GM04504 (cell line): Measurements from ENCODE around the gene MAN2B2.

ENCODE experiments used
- DNase-seq: peaks from one replicate; pipeline ENCODE4 v3.0.0-alpha.2; 2012; ENCODE audit warnings: low read depth

The MAN2B2 gene

DNA sequence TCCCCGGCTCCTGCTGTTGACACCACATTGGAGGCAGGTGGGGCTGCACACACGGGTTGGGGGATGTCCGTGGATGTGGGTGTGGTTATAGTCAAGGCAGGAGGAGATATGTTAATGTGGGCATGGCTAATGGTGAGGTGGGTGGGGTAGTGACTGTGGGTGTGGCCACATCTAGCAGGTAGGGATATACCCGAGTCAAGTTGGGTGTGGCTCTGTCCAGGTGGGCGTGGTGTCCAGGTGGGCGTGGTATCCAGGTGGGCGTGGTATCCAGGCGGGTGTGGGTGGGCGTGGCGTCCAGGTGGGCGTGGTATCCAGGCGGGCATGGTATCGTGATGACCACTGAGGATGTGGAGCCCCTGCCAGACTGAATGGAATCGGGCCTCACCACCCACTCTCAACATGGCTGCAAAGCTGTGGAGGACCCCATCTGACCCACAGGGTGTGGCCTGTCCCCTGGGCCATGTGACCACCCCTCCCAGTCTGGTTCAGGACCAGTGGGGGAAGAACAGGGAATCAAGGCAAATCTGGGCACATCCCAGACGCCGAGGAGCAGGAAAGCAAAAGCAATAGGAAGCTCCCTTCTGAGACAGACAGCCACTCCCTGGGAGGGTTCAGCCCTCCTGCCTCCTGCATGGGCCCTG lies 21.0 kb downstream of the MAN2B2 start:
- DNase-seq, result no peak

- no peak for DNase-seq
Measured at GRCh38 chr4:6596948-6597347, 22.0 kb downstream of the MAN2B2 start.

GRCh38 chr4:6598127-6598526 lies 23.1 kb downstream of the MAN2B2 start:
- DNase-seq, result no peak

DNA sequence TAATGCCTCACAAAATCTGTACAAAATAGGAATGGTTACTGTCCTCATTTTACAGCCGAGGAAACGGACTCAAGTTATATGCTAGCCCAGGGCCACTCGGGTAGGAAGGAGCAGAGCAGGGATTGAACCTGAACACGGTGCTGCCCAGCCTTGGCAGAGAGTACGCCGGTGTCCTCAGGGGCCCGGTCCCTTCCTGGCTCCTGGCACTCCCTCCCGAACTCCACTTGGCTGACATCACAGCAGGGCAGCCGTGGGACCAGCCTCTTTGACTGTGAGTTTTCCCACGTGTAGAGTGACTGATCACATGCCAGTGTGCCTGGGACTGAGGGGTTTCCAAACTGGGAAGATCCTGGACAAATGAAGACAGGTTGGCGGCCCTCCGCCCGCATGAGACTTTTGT lies 23.7 kb downstream of the MAN2B2 start:
- no peak for DNase-seq

- DNase-seq, result no peak
Measured at GRCh38 chr4:6601661-6602250, 26.8 kb downstream of the MAN2B2 start.

GRCh38 chr4:6602289-6602688 lies 27.3 kb downstream of the MAN2B2 start:
- no peak for DNase-seq

GRCh38 chr4:6603128-6603527 lies 28.1 kb downstream of the MAN2B2 start:
- DNase-seq, result no peak

GRCh38 chr4:6605114-6605513 lies 30.1 kb downstream of the MAN2B2 start:
- no peak for DNase-seq

- DNase-seq, result no peak
Measured at GRCh38 chr4:6605605-6606004, 30.6 kb downstream of the MAN2B2 start.

DNA sequence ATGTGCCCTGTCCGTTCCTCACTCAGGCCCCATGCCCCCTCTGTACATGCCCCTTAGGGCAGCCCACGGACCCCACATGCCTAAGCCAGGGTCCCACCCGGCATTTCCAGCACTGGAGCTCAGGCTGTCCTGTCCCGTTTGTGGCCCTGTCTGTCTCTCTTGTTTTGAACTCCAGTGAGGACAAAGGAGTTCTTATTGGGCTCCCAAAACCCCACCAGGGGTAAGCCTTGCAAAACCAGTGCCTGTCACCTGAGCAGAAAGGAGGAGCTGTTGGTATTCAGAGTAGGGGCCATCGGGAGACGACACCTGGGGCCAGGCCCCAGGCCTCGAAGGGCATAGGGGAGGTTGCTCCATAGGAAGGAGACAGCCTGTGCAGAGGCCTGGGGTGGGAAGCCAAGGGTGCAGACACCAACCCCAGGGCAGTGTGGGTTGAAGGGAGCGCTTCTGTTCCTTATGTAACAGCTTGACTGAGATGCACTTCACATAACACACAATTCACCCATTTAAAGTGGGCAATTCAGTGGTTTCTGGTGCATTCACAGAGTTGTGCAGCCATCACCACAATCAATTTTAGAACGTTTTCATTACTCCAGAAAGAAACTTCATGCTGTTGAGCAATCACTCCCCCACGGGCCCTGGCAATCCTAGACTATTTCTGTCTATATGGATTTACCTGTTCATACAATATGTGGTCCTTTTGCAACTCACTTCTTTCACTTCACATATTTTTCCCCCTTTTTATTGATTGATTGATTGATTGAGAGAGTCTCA lies 31.7 kb downstream of the MAN2B2 start:
- DNase-seq, result no peak

GRCh38 chr4:6607368-6608055 lies 32.5 kb downstream of the MAN2B2 start:
- no peak for DNase-seq

DNA sequence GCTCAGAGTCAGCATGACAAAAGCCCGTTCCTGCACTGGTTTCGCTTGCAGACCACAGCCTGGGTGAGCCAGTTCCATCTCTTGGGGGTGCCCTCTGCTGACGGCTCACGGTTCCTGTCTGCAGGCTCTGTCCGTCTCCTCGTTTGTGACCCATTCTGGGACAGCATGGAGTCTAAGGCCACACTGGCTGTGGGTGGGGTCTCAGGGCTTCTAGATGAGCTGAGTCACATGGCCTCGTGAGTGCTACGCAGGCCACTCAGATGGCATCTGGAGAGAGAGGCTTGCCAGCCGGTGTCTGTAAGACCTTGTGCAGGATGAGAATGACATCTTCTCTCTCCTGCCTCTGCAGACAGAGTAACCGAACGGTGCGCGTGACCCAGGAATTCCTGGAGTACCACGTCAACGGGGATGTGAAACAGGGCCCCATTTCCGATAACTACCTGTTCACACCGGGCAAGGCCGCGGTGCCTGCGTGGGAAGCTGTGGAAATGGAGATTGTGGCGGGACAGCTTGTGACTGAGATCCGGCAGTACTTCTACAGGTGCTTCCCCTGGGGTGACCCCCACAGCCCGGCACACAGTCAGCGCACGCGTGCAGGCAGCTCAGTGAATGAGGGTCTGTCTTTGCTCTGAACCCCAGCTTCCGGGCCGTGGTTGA lies 33.9 kb downstream of the MAN2B2 start:
- DNase-seq, result no peak

GRCh38 chr4:6609415-6610079 lies 34.6 kb downstream of the MAN2B2 start:
- DNase-seq, result no peak

- DNase-seq, result no peak
Measured at GRCh38 chr4:6610856-6611430, 36.0 kb downstream of the MAN2B2 start.

DNA sequence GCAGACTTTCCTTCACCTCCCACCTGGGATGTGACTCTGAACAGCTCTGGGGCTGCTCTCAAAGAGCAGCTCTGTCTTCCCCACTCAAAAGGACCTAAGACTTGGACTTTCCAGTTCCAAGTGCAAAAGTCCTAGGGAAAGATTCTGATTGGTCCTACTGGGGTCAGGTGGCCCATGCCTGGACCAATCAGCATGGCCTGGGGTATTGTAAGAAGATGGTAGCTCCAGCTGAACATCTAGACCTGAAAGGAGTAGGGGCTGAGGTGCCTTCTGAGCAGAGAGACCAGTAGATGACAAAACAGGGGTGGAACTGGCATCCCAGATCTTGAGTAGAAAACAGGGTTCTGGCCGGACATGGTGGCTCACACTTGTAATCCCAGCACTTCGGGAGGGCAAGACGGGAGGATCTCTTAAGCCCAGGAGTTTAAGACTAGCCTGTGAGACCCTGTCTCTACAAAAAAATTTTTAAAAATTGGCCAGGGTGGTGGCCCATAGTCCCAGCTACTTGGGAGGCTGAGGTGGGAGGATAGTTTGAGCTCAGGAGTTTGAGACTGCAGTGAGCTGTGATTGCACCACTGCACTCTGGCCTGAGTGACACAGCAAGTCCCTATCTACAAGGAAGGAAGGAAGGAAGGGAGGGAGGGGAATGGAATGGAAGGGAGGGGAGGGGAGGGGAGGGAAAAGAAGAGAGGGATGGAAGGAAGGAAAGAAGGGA lies 38.1 kb downstream of the MAN2B2 start:
- no peak for DNase-seq

DNA sequence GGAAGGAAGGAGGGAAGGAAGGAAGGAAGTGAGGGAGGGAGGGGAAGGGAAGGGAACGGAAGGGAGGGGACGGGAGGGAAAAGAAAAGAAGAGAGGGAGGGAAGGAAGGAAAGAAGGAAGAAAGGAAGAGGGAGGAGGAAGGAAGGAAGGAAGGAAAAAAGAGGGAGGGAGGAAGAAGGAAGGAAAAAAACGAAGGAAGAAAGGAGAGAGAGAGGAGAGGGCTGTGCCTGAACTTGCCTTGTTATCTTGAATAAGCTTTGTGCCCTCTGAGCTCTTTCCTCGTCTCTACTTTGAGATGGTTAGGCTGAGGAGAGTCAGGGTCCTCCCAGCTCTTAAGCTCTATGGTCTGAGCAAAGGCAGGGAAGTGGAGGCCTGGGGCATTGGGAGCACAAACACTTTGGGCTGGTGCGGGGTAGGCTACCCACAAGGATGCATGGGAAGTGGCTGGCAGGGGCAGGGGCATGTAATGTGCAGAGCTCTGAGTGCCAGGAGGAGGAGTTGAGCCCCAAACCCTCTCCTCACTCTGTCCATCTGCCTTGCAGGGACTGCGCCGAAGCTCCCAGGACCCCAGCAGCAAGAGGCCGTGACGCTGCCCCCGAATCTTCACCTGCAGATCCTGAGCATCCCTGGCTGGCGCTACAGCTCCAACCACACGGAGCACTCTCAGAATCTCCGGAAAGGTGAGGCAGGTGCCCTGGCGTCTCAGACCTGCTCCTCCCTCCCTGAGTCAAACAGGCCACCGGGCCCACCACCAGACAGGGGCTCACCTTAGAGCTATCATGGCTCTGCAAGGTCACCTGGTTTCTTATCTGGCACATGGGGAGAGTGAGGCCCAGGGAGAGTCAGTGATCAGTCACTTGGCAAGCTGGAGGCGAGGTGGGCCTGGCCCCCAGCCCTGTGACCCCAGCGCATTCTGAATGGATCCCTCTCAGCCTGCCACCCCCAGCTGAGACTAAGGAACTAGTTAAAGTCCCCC lies 39.0 kb downstream of the MAN2B2 start:
- no peak for DNase-seq

DNA sequence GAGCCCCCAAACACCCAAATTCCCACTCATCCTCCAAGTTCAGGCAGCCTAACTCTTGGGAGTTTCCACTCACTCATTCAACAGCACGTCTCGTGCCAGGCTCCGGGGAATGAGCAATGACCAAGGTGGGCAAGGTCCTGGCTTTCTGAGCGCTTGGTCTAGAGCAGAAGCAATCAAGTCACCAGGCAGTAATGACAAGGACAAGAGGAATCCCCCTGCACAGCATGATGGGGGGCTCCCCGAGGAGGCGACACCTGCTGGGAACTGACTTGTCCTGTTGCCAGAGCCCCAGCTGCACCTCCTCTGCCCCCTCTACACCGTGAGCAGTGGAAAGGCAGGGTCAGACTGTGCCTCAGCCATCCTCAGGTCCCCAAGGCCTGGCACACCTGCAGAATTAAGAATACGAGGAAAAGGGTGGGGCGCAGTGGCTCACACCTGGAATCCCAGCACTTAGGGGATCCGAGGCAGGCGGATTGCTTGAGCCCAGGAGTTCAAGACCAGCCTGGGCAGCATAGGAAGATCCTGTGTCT lies 39.8 kb downstream of the MAN2B2 start:
- DNase-seq, result no peak

DNA sequence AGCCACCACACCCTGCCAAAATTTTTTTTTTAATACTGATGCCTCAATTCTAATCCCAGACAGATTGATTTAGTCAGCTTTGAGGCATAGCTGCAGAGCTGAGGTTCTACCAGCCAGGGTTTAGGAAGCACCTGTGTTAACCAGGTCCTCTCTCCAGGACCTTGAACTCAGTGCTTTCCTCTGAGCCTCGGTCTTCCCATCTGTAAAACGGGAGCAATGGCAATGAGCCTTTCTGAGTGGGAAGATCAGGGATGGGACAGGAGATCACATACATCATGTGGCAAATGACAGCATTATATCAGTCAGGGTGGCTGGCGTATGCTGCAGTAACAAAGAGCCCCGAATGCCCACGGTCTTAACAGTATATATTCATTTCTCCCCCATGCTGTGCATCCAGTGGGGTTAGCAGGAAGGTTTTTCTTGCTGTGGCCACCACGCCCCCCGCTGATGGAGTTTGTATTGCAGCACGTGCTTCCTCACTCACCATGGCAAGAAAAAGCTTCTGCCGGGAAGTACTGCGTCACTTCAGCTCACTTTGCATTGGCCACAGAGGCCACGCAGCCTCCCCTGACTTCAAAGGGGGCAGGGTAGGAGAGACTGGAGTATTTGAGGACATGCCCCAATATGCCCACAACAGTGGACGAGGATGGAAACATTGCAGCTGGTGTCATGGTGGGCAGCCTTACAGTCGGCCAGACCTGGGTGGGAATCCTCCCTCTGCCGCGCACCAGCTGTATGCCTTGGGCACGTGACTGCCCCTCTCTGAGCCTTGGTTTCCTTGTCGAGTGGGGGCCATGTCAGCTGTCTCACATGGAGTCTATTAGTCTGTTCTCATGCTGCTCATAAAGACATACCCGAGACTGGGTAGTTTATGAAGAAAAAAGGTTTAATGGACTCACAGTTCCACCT lies 41.4 kb downstream of the MAN2B2 start:
- no peak for DNase-seq
